ENCODE data around the gene THBS2. TPM values are rescaled to one million over a fixed set of nuclear protein-coding genes. Genes with fewer than 3 reads are reported as not detected.

Gene THBS2
- total RNA-seq, 1 experiment from 2014 or later = not detected

GRCh38 chr6:169166896-169167580, 86.6 kb downstream of the THBS2 start:
- DNase-seq (ENCODE audit: low spot score) = no peak
